Measurements from ENCODE around the gene SERPINB1. TPM values are rescaled to one million over a fixed set of nuclear protein-coding genes. Genes with fewer than 3 reads are reported as not detected.

Gene SERPINB1
- total RNA-seq, 2 donors from 2014 or later: 26.6 to 27.3 TPM

DNA sequence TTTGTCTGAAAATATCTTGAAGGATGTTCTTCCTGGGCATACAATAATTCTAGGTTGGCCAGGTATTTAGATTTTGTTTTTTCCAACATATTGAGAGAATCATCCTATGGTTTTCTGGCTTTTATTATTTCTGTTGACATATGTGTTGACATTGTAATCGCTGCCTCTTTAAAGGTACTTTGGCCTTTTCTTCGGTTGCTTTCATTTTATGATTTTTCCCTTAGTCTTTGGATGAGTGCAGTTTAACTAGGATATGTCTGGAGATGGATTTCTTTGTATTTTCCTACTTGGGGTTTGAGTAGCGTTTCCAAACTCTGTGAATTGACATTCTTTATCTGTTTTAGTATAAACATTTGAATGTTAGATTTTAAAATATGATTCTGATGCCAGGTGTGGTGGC, 11.5 kb downstream of the SERPINB1 start:
- Histone ChIP-seq H3K4me3 (no peak overlapping the region), H3K27ac (no peak overlapping the region), H3K36me3 (peaks cover 22% of the 10 kb centered on the region), H3K4me1 (peaks cover 0 to 10% of the 10 kb centered on the region in 2 donors), H3K9me3 (no peaks in the 10 kb centered on the region), H3K27me3 (no peaks in the 10 kb centered on the region)
- TF ChIP-seq, protein P1, sequence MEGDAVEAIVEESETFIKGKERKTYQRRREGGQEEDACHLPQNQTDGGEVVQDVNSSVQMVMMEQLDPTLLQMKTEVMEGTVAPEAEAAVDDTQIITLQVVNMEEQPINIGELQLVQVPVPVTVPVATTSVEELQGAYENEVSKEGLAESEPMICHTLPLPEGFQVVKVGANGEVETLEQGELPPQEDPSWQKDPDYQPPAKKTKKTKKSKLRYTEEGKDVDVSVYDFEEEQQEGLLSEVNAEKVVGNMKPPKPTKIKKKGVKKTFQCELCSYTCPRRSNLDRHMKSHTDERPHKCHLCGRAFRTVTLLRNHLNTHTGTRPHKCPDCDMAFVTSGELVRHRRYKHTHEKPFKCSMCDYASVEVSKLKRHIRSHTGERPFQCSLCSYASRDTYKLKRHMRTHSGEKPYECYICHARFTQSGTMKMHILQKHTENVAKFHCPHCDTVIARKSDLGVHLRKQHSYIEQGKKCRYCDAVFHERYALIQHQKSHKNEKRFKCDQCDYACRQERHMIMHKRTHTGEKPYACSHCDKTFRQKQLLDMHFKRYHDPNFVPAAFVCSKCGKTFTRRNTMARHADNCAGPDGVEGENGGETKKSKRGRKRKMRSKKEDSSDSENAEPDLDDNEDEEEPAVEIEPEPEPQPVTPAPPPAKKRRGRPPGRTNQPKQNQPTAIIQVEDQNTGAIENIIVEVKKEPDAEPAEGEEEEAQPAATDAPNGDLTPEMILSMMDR (IDR thresholded peaks at IDR 0.05): no peak
- DNase-seq (ENCODE audit: low spot score): no peak

DNA sequence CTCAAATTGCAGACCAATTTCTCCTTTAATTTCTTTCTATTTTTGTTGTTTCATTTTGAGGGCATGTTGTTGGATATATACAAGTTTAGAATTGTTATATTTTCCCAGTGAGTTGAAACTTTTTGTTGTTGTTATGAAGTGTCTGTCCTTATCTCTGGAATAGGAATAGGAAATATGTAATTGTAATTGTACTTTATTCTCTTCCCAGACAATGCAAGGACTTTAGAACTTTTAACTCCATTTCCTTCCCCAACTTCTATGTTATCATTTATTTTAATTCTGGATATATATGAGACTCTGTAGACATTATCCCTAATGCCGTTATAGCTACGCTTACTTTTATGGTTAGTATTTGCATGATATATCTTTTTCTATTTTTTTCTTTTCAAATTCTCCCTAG, 12.4 kb downstream of the SERPINB1 start:
- TF ChIP-seq, protein P1 (IDR thresholded peaks at IDR 0.05): no peak
- Histone ChIP-seq H3K27me3 (no peaks in the 10 kb centered on the region), H3K4me1 (peaks cover 0 to 10% of the 10 kb centered on the region in 2 donors), H3K27ac (no peak overlapping the region), H3K4me3 (no peak overlapping the region), H3K36me3 (peaks cover 15% of the 10 kb centered on the region), H3K9me3 (no peaks in the 10 kb centered on the region)
- no peak for DNase-seq (ENCODE audit: low spot score)

DNA sequence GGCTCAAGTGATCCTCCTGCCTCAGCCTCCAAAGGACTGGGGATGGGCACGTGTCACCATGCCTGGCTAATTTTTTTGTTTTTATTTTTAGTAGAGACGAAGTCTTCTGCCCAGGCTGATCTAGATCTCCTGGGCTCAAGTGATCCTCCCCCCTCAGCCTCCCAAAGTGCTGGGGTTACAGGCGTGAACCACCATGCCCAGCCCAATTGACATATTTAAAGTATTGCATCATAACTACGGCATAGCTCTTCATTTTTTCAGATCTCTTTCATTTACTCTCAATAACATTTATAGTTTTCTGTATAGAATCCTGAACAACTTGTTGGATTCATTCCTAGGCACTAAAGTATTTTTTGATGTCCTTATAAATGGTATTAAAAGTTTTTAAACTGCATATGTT, 13.0 kb downstream of the SERPINB1 start:
- TF ChIP-seq, protein P1 (IDR thresholded peaks at IDR 0.05): no peak
- Histone ChIP-seq H3K27me3 (no peaks in the 10 kb centered on the region), H3K9me3 (no peaks in the 10 kb centered on the region), H3K36me3 (peaks cover 8% of the 10 kb centered on the region), H3K4me3 (no peak overlapping the region), H3K27ac (no peak overlapping the region), H3K4me1 (peaks cover 0 to 10% of the 10 kb centered on the region in 2 donors)
- no peak for DNase-seq (ENCODE audit: low spot score)

DNA sequence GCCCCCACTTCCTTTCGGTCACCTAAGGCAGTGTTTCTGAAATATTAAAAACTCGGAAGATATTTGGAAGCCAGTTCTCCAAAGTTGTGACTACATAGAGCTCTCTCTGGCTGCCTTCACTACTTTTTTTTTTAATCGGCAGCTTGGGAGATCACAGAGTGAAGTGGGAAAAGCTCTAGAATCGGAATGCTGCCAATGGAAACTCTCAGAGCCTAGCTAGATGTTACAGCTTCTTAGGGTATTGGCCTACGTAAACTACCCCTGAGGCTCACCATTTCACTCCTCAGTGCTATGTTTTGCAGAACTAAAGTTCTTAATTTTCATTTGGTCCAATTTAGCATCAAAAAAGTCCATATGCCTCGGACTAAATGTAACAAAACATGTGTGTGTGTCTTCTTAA, 14.5 kb downstream of the SERPINB1 start:
- no peaks in the 10 kb centered on the region for H3K36me3 ChIP-seq
- no peaks in the 10 kb centered on the region for H3K9me3 ChIP-seq
- TF ChIP-seq, protein P1 (IDR thresholded peaks at IDR 0.05): no peak
- DNase-seq (ENCODE audit: low spot score): peak; percentile 30
- no peaks in the 10 kb centered on the region for H3K27me3 ChIP-seq
- peaks cover 0 to 10% of the 10 kb centered on the region in 2 donors for H3K4me1 ChIP-seq
- no peak overlapping the region for H3K27ac ChIP-seq
- H3K4me3 ChIP-seq: no peak overlapping the region

DNA sequence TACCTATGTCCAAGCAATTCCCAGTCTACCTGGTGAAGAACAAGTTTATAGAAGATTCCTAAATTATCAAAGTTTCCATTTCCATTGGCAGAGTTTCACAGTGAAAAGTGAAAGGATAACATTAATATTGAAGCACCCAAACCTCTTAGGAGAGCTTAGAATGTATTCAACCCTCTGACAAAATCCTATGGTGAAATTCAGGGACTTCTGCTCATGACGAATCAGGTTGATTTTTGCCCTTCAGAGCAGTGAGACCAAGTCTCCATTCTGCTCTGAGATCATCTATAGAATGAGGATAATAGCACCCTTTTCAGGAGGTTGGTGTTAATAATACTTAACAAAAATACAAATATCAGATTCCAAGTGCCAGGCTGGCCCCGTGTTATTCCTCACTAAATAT, 15.5 kb downstream of the SERPINB1 start:
- TF ChIP-seq, protein P1 (IDR thresholded peaks at IDR 0.05): no peak
- Histone ChIP-seq H3K27ac (no peak overlapping the region), H3K9me3 (no peaks in the 10 kb centered on the region), H3K4me3 (no peak overlapping the region), H3K27me3 (no peaks in the 10 kb centered on the region), H3K4me1 (peaks cover 0 to 10% of the 10 kb centered on the region in 2 donors), H3K36me3 (no peaks in the 10 kb centered on the region)
- DNase-seq (ENCODE audit: low spot score): no peak

DNA sequence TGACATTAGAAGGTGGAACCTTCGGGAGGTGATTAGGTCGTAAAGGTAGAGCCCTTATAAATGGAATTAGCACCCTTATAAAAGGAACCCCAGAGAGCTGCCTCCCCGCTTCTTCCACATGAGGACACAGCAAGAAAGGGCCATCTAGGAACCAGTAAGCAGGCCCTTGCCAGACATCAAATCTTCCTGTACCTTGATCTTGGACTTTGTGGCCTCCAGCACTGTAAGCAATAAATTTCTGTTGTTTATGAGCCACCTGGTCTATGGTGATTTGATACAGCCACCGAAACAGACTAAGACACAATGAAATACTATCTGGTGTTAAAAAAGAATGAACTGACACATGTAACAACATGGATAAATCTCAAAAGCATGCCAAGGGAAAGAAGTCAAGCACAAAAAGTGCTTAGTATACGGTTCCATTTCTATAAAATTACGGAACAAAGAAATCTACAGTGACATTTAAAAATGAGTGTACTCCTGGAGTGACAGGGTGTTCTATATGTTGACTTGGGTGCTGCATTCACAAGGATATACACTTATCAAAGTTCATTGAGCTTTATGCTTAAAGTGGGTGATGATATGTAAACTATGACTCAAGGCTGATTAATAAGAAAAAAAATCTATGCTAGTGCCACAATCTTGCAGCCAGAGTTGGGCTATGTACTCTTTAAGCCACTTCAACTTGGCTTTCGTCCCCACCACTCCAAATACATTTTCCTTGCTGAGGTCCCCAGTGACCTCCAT, 18.4 kb downstream of the SERPINB1 start:
- TF ChIP-seq, protein P1 (IDR thresholded peaks at IDR 0.05): no peak
- Histone ChIP-seq H3K27me3 (no peaks in the 10 kb centered on the region), H3K36me3 (no peaks in the 10 kb centered on the region), H3K4me1 (peaks cover 0 to 33% of the 10 kb centered on the region in 2 donors), H3K9me3 (no peaks in the 10 kb centered on the region), H3K4me3 (no peak overlapping the region), H3K27ac (no peak overlapping the region)
- DNase-seq (ENCODE audit: low spot score): no peak
